OCI-LY7 (cell line): ENCODE results near the gene SFT2D3. TPM values are rescaled to one million over a fixed set of nuclear protein-coding genes. Genes with fewer than 3 reads are reported as not detected.

Experiments used
- BruUV-seq: library from RNA; stranded (reverse); fragments of 400-500 nt; replicated peaks from 2 replicates; lab custom pipeline; 2021; lab: Mats Ljungman, UMichigan
- CTCF ChIA-PET: fragments of 300-600 bp; sonication (Branson Sonifier 250); formaldehyde crosslinking; loops from one replicate; lab custom pipeline; 2022; ENCODE audit warnings: antibody characterized with exemption; ENCODE audit not compliant: unreplicated experiment; lab: Charles Lee
- POLR2A ChIA-PET: fragments of 300-600 bp; sonication (Branson Sonifier 250); formaldehyde crosslinking; loops from one replicate; lab custom pipeline; 2022; ENCODE audit warnings: antibody characterized with exemption; lab: Charles Lee
- DNase-seq: peaks from one replicate; pipeline ENCODE4 v3.0.0-alpha.2; 2015; ENCODE audit warnings: low spot score
- H2AFZ ChIP-seq: fragments of 200-600 bp; sonication (generic), shearing (Covaris generic); 2 replicates; pipeline ENCODE4 v1.6.1; 2014; ENCODE audit warnings: mild to moderate bottlenecking, antibody characterized with exemption, low read length, moderate library complexity
- H3K27ac ChIP-seq: fragments of 200-600 bp; sonication (generic); 2 replicates; pipeline ENCODE4 v1.5.1; 2014; ENCODE audit warnings: mixed run types, low read depth, mild to moderate bottlenecking, moderate library complexity, low read length, inconsistent platforms; ENCODE audit not compliant: poor library complexity, severe bottlenecking
- H3K36me3 ChIP-seq: fragments of 200-600 bp; sonication (generic); 2 replicates; pipeline ENCODE4 v1.6.1; 2014; ENCODE audit warnings: mild to moderate bottlenecking, antibody characterized with exemption, low read length, moderate library complexity, mixed read lengths; ENCODE audit not compliant: insufficient read depth
- H3K4me1 ChIP-seq: fragments of 200-600 bp; sonication (generic); 2 replicates; pipeline ENCODE4 v1.5.1; 2014; ENCODE audit warnings: mild to moderate bottlenecking, low read length; ENCODE audit not compliant: insufficient read depth, poor library complexity, severe bottlenecking
- H3K4me2 ChIP-seq: fragments of 200-600 bp; sonication (generic); 2 replicates; pipeline ENCODE4 v1.6.1; 2014; ENCODE audit warnings: mild to moderate bottlenecking, low read length
- H3K4me3 ChIP-seq: fragments of 200-600 bp; sonication (generic); 2 replicates; pipeline ENCODE4 v1.5.1; 2014; ENCODE audit warnings: mild to moderate bottlenecking, low read depth, low read length; ENCODE audit not compliant: poor library complexity, severe bottlenecking
- H3K79me2 ChIP-seq: fragments of 200-600 bp; sonication (generic); 2 replicates; pipeline ENCODE4 v1.6.1; 2016; ENCODE audit warnings: low read depth, mild to moderate bottlenecking, low read length, moderate library complexity, mixed read lengths; ENCODE audit not compliant: insufficient read depth
- H3K9me2 ChIP-seq: fragments of 200-600 bp; sonication (generic); 2 replicates; pipeline ENCODE4 v1.6.1; 2016; ENCODE audit warnings: mild to moderate bottlenecking, low read length, mixed read lengths; ENCODE audit not compliant: insufficient read depth
- H3K9me3 ChIP-seq: fragments of 200-600 bp; sonication (generic); 2 replicates; pipeline ENCODE4 v1.6.1; 2014; ENCODE audit warnings: mild to moderate bottlenecking, mixed run types, low read length, mixed read lengths
- H4K20me1 ChIP-seq: fragments of 200-600 bp; sonication (generic); 2 replicates; pipeline ENCODE4 v1.6.1; 2014; ENCODE audit warnings: mild to moderate bottlenecking, antibody characterized with exemption, low read length, moderate library complexity, mixed read lengths; ENCODE audit not compliant: insufficient read depth
- EZH2phosphoT487 ChIP-seq: fragments of 200-600 bp; sonication (generic); IDR thresholded peaks from 2 replicates; pipeline ENCODE4 v1.6.1; 2018; ENCODE audit warnings: low read depth, borderline replicate concordance, mild to moderate bottlenecking, mixed run types, antibody characterized with exemption, low read length, moderate library complexity, mixed read lengths
- intact Hi-C: fragments of 100-400 bp; cut with micrococcal nuclease; formaldehyde crosslinking; loops from one replicate; pipeline ENCODE4 v1.10.0; 2022; ENCODE audit not compliant: unreplicated experiment
- total RNA-seq, 2 experiments: library from RNA; depleted of rRNA in 1 of 2; stranded (reverse); fragments of >200 nt in 1 of 2; shearing (Covaris generic) in 1 of 2; gene quantifications; 2 replicates each; pipeline ENCODE4 v1.2.3, GENCODE V29; 2014 to 2022
- TF ChIP-seq, protein P1 (sequence below): fragments of 200-600 bp; sonication (generic); conservative IDR thresholded peaks from 2 replicates; pipeline ENCODE4 v1.5.1; 2014; ENCODE audit warnings: mild to moderate bottlenecking, antibody characterized with exemption, low read length, moderate library complexity, mixed read lengths

The SFT2D3 gene
- total RNA-seq, 2 experiments from 2014 or later = 7.6 to 14.3 TPM

DNA sequence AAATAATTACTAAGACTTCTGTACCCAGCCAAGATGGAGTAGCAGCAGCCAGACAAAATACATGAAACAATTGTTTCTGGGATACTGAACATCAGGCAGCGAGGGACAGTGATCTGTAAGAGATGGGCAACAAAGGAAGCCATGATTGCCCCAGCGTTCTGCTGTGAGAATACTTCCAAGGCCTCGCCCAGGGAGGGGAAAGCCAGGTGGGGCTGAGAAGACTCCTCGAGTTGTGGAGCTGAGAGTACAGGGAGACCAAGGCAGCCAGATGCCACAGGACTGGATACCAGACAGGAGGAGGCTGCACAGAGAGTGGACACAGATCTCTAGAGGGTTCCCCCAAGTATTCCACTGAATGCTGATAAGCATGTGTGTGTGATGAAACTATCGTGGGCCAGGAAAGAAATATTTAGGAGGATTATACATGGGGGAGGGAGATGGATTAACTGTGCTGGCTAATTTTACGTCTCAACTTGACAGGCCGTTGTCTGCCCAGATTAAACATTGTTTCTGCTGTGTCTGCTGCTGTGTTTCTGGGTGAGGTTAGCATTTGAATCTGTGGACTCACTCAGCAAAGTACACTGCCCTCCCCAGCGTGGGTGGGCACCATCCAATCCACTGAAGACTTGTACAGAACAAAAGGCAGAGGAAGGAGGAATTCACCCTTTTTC is 15.8 kb upstream of the SFT2D3 start:
- BruUV-seq = no TSS peak
- Histone ChIP-seq H3K79me2 (no peaks in the 10 kb centered on the region), H3K4me1 (no peaks in the 10 kb centered on the region), H3K4me2 (no peak overlapping the region), H3K36me3 (no peaks in the 10 kb centered on the region), H3K9me3 (peaks cover 24% of the 10 kb centered on the region), H3K4me3 (no peak overlapping the region), H3K27ac (no peak overlapping the region), H3K9me2 (no peaks in the 10 kb centered on the region), H2AFZ (no peak overlapping the region), H4K20me1 (no peaks in the 10 kb centered on the region)
- no peak for DNase-seq
- intact Hi-C loops = no loop called here
- POLR2A ChIA-PET = no interaction called here
- CTCF ChIA-PET = no interaction called here
- TF ChIP-seq, protein P1, sequence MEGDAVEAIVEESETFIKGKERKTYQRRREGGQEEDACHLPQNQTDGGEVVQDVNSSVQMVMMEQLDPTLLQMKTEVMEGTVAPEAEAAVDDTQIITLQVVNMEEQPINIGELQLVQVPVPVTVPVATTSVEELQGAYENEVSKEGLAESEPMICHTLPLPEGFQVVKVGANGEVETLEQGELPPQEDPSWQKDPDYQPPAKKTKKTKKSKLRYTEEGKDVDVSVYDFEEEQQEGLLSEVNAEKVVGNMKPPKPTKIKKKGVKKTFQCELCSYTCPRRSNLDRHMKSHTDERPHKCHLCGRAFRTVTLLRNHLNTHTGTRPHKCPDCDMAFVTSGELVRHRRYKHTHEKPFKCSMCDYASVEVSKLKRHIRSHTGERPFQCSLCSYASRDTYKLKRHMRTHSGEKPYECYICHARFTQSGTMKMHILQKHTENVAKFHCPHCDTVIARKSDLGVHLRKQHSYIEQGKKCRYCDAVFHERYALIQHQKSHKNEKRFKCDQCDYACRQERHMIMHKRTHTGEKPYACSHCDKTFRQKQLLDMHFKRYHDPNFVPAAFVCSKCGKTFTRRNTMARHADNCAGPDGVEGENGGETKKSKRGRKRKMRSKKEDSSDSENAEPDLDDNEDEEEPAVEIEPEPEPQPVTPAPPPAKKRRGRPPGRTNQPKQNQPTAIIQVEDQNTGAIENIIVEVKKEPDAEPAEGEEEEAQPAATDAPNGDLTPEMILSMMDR = no peak

DNA sequence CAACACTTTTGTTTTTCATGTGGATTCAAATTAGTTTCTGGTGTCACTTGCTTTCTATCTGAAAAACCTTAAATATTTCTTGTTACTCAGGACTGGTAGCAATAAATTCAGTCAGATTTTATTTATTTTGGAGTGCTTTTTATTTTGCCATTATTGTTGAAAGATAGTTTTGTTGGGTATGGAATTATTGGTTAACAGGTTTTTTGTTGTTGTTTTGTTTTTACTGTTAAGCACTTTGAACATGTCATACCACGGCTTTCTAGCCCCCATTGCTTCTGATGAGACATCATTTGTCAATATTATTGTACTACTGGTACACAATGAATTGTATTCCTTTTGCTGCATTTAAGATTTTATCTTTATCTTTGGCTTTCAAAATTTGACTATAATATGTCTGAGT is 12.9 kb upstream of the SFT2D3 start:
- Histone ChIP-seq H3K27ac (no peak overlapping the region), H3K79me2 (no peaks in the 10 kb centered on the region), H4K20me1 (no peaks in the 10 kb centered on the region), H3K4me1 (no peaks in the 10 kb centered on the region), H3K9me2 (no peaks in the 10 kb centered on the region), H3K4me3 (no peak overlapping the region), H3K9me3 (peaks cover 38% of the 10 kb centered on the region), H3K4me2 (no peak overlapping the region), H3K36me3 (no peaks in the 10 kb centered on the region), H2AFZ (no peak overlapping the region)
- no peak for TF ChIP-seq EZH2phosphoT487
- TF ChIP-seq, protein P1 = no peak
- DNase-seq = no peak
- CTCF ChIA-PET = no interaction called here
- POLR2A ChIA-PET = no interaction called here
- BruUV-seq = no TSS peak
- intact Hi-C loops = no loop called here

DNA sequence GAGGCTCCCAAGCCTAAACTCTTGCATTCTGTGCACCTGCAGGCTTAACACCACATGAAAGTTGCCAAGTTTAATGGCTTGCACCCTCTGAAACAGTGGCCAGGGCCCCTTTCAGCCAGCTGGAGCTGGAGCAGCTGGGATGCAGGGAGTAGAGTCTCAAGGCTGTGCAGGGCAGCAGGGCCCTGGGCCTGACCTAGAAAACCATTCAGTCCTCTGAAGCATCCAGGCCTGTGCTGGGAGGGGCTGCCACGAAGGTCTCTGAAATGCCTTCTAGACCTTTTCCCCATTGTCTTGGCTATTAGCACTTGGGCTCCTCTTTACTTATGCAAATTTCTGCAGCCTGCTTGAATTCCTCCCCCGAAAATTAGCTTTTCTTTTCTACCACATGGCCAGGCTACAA is 10.6 kb upstream of the SFT2D3 start:
- no TSS peak for BruUV-seq
- Histone ChIP-seq H3K27ac (no peak overlapping the region), H2AFZ (no peak overlapping the region), H3K4me3 (no peak overlapping the region), H3K9me3 (peaks cover 38% of the 10 kb centered on the region), H3K9me2 (no peaks in the 10 kb centered on the region), H3K36me3 (no peaks in the 10 kb centered on the region), H3K79me2 (no peaks in the 10 kb centered on the region), H3K4me1 (no peaks in the 10 kb centered on the region), H4K20me1 (no peaks in the 10 kb centered on the region), H3K4me2 (no peak overlapping the region)
- POLR2A ChIA-PET = no interaction called here
- no peak for TF ChIP-seq EZH2phosphoT487
- TF ChIP-seq, protein P1 = no peak
- intact Hi-C loops = no loop called here
- CTCF ChIA-PET = no interaction called here
- no peak for DNase-seq
